GM23338 (cell line): ENCODE data around the gene SCYGR4. TPM values are rescaled to one million over a fixed set of nuclear protein-coding genes. Genes with fewer than 3 reads are reported as not detected.

Source experiments
- ATAC-seq: fragments of 200-7000 bp; cut with Tn5 transposase; 3 replicates; pipeline ENCODE4 v1.9.1; 2020
- DNase-seq: peaks from one replicate; pipeline ENCODE4 v3.0.0-alpha.2; 2015; ENCODE audit warnings: low spot score
- H2AFZ ChIP-seq: fragments of 200-600 bp; sonication (generic); 2 replicates; pipeline ENCODE4 v1.8.0; 2016; ENCODE audit warnings: antibody characterized with exemption, mild to moderate bottlenecking, moderate library complexity
- H3F3A ChIP-seq: fragments of 200-600 bp; sonication (generic); replicated peaks from 2 replicates; pipeline ENCODE4 v1.8.0; 2017; ENCODE audit warnings: antibody characterized with exemption, mixed run types, low read depth
- H3K27ac ChIP-seq: fragments of 200-600 bp; sonication (generic); 2 replicates; pipeline ENCODE4 v1.6.1; 2016; ENCODE audit warnings: low read depth
- H3K27me3 ChIP-seq: fragments of 200-600 bp; sonication (generic); 2 replicates; pipeline ENCODE4 v1.8.0; 2016; ENCODE audit warnings: mild to moderate bottlenecking, mixed run types, moderate library complexity; ENCODE audit not compliant: insufficient read depth
- H3K36me3 ChIP-seq: fragments of 200-600 bp; sonication (generic); 2 replicates; pipeline ENCODE4 v1.8.0; 2016; ENCODE audit warnings: mild to moderate bottlenecking; ENCODE audit not compliant: insufficient read depth
- H3K4me1 ChIP-seq: fragments of 200-600 bp; sonication (generic); 2 replicates; pipeline ENCODE4 v1.8.0; 2016; ENCODE audit warnings: mild to moderate bottlenecking, moderate library complexity; ENCODE audit not compliant: insufficient read depth
- H3K4me2 ChIP-seq: fragments of 200-600 bp; sonication (generic); 2 replicates; pipeline ENCODE4 v1.7.1; 2017; ENCODE audit warnings: mixed run types
- H3K4me3 ChIP-seq: fragments of 200-600 bp; sonication (generic); 2 replicates; pipeline ENCODE4 v1.6.1; 2016; ENCODE audit warnings: mixed run types
- H3K79me2 ChIP-seq: fragments of 200-600 bp; sonication (generic); replicated peaks from 2 replicates; pipeline ENCODE4 v1.8.0; 2017; ENCODE audit warnings: mild to moderate bottlenecking; ENCODE audit not compliant: insufficient read depth
- H3K9me2 ChIP-seq: fragments of 200-600 bp; sonication (generic); 2 replicates; pipeline ENCODE4 v1.8.0; 2017; ENCODE audit not compliant: insufficient read depth
- H4K20me1 ChIP-seq: fragments of 200-600 bp; sonication (generic); replicated peaks from 2 replicates; pipeline ENCODE4 v1.8.0; 2017; ENCODE audit warnings: mild to moderate bottlenecking; ENCODE audit not compliant: insufficient read depth
- H3K27ac Mint-ChIP-seq: 2 replicates; pipeline ENCODE4 v1.8.0; 2020; ENCODE audit warnings: inconsistent platforms, mild to moderate bottlenecking, moderate library complexity, mixed read lengths
- H3K27me3 Mint-ChIP-seq: 3 replicates; pipeline ENCODE4 v1.8.0; 2022; ENCODE audit warnings: low read depth, mild to moderate bottlenecking, moderate library complexity, mixed read lengths, inconsistent platforms; ENCODE audit not compliant: insufficient read depth, poor library complexity
- H3K36me3 Mint-ChIP-seq: 3 replicates; pipeline ENCODE4 v1.8.0; 2021; ENCODE audit warnings: low read depth, mild to moderate bottlenecking, inconsistent platforms, moderate library complexity, mixed read lengths
- H3K4me1 Mint-ChIP-seq: 3 replicates; pipeline ENCODE4 v1.8.0; 2020; ENCODE audit warnings: mild to moderate bottlenecking, inconsistent platforms, mixed read lengths
- H3K4me3 Mint-ChIP-seq: 3 replicates; pipeline ENCODE4 v1.8.0; 2021; ENCODE audit warnings: moderate library complexity, mild to moderate bottlenecking, inconsistent platforms, mixed read lengths
- H3K9me3 Mint-ChIP-seq: 3 replicates; pipeline ENCODE4 v1.8.0; 2020; ENCODE audit warnings: moderate library complexity, mild to moderate bottlenecking, inconsistent platforms, mixed read lengths
- ZNF331 ChIP-seq: fragments of 250-450 bp; sonication (Bioruptor Pico); IDR thresholded peaks from 2 replicates; pipeline ENCODE4 v1.5.0; 2020; ENCODE audit warnings: low read depth, mild to moderate bottlenecking, moderate library complexity
- polyA plus RNA-seq: library from polyadenylated mRNA; unstranded; fragments of >200 nt; fragmentation: Nextera tagmentation; extraction: Ambion mirVana; gene quantifications from 2 replicates; pipeline ENCODE4 v1.2.1, GENCODE V29; 2016
- total RNA-seq: library from RNA; depleted of rRNA; stranded (reverse); fragments of >200 nt; shearing (Covaris generic); gene quantifications from 2 replicates; pipeline ENCODE4 v1.2.3, GENCODE V29; 2014
- TF ChIP-seq, protein P1 (sequence below), 2 experiments: fragments of 200-600 bp in 1 of 2; sonication (generic) in 1 of 2; conservative IDR thresholded peaks; 2 replicates each; pipeline versions ENCODE4 v1.5.1 to v1.6.1; 2016 to 2017; ENCODE audit warnings: antibody characterized with exemption in 2 of 2, low read depth in 2 of 2, mild to moderate bottlenecking in 2 of 2, moderate library complexity in 1 of 2
- TF ChIP-seq, protein P2 (sequence below): fragments of 250-450 bp; sonication (Bioruptor Pico); IDR thresholded peaks from 2 replicates; pipeline ENCODE4 v1.5.0; 2020; ENCODE audit warnings: mild to moderate bottlenecking, moderate library complexity

SCYGR4 gene
- total and polyA plus RNA-seq, 2 experiments from 2014 or later, result not detected

DNA sequence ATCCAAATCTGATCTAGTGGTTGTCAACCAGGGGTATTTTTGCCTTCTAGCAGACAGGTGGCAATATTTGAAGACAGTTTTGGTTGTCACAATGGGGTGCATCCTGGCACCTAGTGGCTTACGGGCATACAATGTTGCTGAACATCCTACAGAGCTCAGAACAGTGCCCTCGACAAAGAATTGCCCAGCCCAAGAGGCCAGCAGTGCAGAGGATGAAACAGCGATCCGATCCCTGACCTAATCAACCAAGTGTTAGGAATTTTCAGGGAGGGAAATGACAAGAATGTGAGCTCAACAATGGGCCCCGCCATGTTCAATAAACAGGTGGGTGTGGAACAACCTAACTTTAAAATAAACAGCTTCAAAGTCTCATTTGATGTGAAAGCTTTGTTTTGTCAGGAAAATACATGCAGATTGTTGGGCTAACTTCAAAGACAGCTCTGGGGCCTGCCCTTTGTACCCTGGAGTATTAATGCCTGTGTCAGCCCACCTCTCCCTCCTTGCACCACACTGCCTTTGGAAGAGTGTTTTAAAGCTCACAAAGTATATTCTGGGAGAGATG is 26.8 kb downstream of the SCYGR4 start:
- DNase-seq (peak; percentile 26), ATAC-seq (no peak)
- Mint-ChIP-seq H3K36me3 (no peaks in the 10 kb centered on the region), H3K4me1 (peaks cover 5% of the 10 kb centered on the region; the same call in 1 of the 3 replicates), H3K9me3 (no peaks in the 10 kb centered on the region), H3K27ac (no peak overlapping the region), H3K4me3 (no peak overlapping the region), H3K27me3 (no peaks in the 10 kb centered on the region)
- Histone ChIP-seq H3K79me2 (no peaks in the 10 kb centered on the region), H3K9me2 (no peaks in the 10 kb centered on the region), H3K36me3 (no peaks in the 10 kb centered on the region), H4K20me1 (no peaks in the 10 kb centered on the region), H3K4me3 (no peak overlapping the region), H3K27ac (no peak overlapping the region), H2AFZ (0 out of 2 replicates have a peak overlapping the region, but pooled peaks have one; percentile 38), H3K4me2 (no peak overlapping the region), H3K4me1 (no peaks in the 10 kb centered on the region), H3F3A (no peaks in the 10 kb centered on the region), H3K27me3 (no peaks in the 10 kb centered on the region)
- TF ChIP-seq ZNF331 (CRISPR knock-in tag), result no peak
- TF ChIP-seq, protein P1, sequence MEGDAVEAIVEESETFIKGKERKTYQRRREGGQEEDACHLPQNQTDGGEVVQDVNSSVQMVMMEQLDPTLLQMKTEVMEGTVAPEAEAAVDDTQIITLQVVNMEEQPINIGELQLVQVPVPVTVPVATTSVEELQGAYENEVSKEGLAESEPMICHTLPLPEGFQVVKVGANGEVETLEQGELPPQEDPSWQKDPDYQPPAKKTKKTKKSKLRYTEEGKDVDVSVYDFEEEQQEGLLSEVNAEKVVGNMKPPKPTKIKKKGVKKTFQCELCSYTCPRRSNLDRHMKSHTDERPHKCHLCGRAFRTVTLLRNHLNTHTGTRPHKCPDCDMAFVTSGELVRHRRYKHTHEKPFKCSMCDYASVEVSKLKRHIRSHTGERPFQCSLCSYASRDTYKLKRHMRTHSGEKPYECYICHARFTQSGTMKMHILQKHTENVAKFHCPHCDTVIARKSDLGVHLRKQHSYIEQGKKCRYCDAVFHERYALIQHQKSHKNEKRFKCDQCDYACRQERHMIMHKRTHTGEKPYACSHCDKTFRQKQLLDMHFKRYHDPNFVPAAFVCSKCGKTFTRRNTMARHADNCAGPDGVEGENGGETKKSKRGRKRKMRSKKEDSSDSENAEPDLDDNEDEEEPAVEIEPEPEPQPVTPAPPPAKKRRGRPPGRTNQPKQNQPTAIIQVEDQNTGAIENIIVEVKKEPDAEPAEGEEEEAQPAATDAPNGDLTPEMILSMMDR (conservative IDR thresholded peaks at IDR 0.05; ENCODE audit: low read depth in 2 of 2), result peak in 1 of 2 experiments; percentile 28; a peak in 1 of 4 replicates
- TF ChIP-seq, protein P2, sequence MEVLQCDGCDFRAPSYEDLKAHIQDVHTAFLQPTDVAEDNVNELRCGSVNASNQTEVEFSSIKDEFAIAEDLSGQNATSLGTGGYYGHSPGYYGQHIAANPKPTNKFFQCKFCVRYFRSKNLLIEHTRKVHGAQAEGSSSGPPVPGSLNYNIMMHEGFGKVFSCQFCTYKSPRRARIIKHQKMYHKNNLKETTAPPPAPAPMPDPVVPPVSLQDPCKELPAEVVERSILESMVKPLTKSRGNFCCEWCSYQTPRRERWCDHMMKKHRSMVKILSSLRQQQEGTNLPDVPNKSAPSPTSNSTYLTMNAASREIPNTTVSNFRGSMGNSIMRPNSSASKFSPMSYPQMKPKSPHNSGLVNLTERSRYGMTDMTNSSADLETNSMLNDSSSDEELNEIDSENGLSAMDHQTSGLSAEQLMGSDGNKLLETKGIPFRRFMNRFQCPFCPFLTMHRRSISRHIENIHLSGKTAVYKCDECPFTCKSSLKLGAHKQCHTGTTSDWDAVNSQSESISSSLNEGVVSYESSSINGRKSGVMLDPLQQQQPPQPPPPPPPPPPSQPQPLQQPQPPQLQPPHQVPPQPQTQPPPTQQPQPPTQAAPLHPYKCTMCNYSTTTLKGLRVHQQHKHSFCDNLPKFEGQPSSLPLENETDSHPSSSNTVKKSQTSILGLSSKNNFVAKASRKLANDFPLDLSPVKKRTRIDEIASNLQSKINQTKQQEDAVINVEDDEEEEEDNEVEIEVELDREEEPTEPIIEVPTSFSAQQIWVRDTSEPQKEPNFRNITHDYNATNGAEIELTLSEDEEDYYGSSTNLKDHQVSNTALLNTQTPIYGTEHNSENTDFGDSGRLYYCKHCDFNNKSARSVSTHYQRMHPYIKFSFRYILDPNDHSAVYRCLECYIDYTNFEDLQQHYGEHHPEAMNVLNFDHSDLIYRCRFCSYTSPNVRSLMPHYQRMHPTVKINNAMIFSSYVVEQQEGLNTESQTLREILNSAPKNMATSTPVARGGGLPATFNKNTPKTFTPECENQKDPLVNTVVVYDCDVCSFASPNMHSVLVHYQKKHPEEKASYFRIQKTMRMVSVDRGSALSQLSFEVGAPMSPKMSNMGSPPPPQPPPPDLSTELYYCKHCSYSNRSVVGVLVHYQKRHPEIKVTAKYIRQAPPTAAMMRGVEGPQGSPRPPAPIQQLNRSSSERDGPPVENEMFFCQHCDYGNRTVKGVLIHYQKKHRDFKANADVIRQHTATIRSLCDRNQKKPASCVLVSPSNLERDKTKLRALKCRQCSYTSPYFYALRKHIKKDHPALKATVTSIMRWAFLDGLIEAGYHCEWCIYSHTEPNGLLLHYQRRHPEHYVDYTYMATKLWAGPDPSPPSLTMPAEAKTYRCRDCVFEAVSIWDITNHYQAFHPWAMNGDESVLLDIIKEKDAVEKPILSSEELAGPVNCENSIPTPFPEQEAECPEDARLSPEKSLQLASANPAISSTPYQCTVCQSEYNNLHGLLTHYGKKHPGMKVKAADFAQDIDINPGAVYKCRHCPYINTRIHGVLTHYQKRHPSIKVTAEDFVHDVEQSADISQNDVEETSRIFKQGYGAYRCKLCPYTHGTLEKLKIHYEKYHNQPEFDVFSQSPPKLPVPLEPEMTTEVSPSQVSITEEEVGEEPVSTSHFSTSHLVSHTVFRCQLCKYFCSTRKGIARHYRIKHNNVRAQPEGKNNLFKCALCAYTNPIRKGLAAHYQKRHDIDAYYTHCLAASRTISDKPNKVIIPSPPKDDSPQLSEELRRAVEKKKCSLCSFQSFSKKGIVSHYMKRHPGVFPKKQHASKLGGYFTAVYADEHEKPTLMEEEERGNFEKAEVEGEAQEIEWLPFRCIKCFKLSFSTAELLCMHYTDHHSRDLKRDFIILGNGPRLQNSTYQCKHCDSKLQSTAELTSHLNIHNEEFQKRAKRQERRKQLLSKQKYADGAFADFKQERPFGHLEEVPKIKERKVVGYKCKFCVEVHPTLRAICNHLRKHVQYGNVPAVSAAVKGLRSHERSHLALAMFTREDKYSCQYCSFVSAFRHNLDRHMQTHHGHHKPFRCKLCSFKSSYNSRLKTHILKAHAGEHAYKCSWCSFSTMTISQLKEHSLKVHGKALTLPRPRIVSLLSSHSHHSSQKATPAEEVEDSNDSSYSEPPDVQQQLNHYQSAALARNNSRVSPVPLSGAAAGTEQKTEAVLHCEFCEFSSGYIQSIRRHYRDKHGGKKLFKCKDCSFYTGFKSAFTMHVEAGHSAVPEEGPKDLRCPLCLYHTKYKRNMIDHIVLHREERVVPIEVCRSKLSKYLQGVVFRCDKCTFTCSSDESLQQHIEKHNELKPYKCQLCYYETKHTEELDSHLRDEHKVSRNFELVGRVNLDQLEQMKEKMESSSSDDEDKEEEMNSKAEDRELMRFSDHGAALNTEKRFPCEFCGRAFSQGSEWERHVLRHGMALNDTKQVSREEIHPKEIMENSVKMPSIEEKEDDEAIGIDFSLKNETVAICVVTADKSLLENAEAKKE (CRISPR knock-in tag), result no peak
